Immature natural killer cell (primary cell): ENCODE data around the gene APMAP. TPM values are rescaled to one million over a fixed set of nuclear protein-coding genes. Genes with fewer than 3 reads are reported as not detected.

ENCODE experiments used
- DNase-seq, 3 donors: peaks; one replicate each; pipeline ENCODE4 v3.0.0; 2022; ENCODE audit warnings: mixed read lengths in 1 of 3
- H3K27ac Mint-ChIP-seq, 6 donors: one replicate each; pipeline ENCODE4 v1.8.0; 2020; ENCODE audit warnings: mixed read lengths in 6 of 6, mild to moderate bottlenecking in 5 of 6, inconsistent platforms in 4 of 6, moderate library complexity in 3 of 6
- H3K27me3 Mint-ChIP-seq, 3 donors: one replicate each; pipeline ENCODE4 v1.8.0; 2020 to 2021; ENCODE audit warnings: low read depth in 3 of 3, mild to moderate bottlenecking in 3 of 3, mixed read lengths in 3 of 3, moderate library complexity in 3 of 3, inconsistent platforms in 1 of 3
- H3K36me3 Mint-ChIP-seq, 3 donors: one replicate each; pipeline ENCODE4 v1.8.0; 2020; ENCODE audit warnings: mixed read lengths in 3 of 3, inconsistent platforms in 2 of 3, mild to moderate bottlenecking in 2 of 3
- H3K4me1 Mint-ChIP-seq, 2 donors: one replicate each; pipeline ENCODE4 v1.8.0; 2020; ENCODE audit warnings: inconsistent platforms in 2 of 2, mild to moderate bottlenecking in 2 of 2, mixed read lengths in 2 of 2, moderate library complexity in 1 of 2
- H3K4me3 Mint-ChIP-seq, 5 donors: one replicate each; pipeline ENCODE4 v1.8.0; 2020; ENCODE audit warnings: mild to moderate bottlenecking in 5 of 5, mixed read lengths in 5 of 5, inconsistent platforms in 3 of 5, moderate library complexity in 3 of 5
- H3K9me3 Mint-ChIP-seq, 6 donors: one replicate each; pipeline ENCODE4 v1.8.0; 2020; ENCODE audit warnings: mild to moderate bottlenecking in 6 of 6, mixed read lengths in 6 of 6, inconsistent platforms in 4 of 6, moderate library complexity in 3 of 6
- polyA plus RNA-seq, 3 donors: library from polyadenylated mRNA; unstranded; fragments of 300-500 nt; fragmentation: Illumina TruSeq; gene quantifications; one replicate each; pipeline ENCODE4 v1.2.3, GENCODE V29; 2021

Gene APMAP
- polyA plus RNA-seq, 3 donors from 2014 or later, result 649 to 1,111 (median 667) TPM

GRCh38 chr20:24960861-24961260 is 31.7 kb downstream of the APMAP start:
- peak overlapping the region; percentile 98 to 100 (median 100) for H3K27ac Mint-ChIP-seq
- H3K4me3 Mint-ChIP-seq, result peak overlapping the region; percentile 81 to 89 (median 83)
- peaks cover 97 to 98% of the 10 kb centered on the region in 2 donors for H3K4me1 Mint-ChIP-seq
- DNase-seq, result peak; percentile 85 to 89 (median 88)
- no peaks in the 10 kb centered on the region for H3K9me3 Mint-ChIP-seq
- H3K27me3 Mint-ChIP-seq, result peaks cover 52 to 79% (median 53%) of the 10 kb centered on the region in 3 donors
- H3K36me3 Mint-ChIP-seq, result peaks cover 56 to 81% (median 68%) of the 10 kb centered on the region in 3 donors

GRCh38 chr20:24960302-24960801 is 32.2 kb downstream of the APMAP start:
- H3K4me1 Mint-ChIP-seq, result peaks cover 97 to 98% of the 10 kb centered on the region in 2 donors
- H3K36me3 Mint-ChIP-seq, result peaks cover 55 to 80% (median 65%) of the 10 kb centered on the region in 3 donors
- peak overlapping the region; percentile 98 to 100 (median 100) for H3K27ac Mint-ChIP-seq
- peaks cover 53 to 80% (median 54%) of the 10 kb centered on the region in 3 donors for H3K27me3 Mint-ChIP-seq
- no peak for DNase-seq
- H3K4me3 Mint-ChIP-seq, result peak overlapping the region; percentile 81 to 89 (median 83)
- no peaks in the 10 kb centered on the region for H3K9me3 Mint-ChIP-seq

DNA sequence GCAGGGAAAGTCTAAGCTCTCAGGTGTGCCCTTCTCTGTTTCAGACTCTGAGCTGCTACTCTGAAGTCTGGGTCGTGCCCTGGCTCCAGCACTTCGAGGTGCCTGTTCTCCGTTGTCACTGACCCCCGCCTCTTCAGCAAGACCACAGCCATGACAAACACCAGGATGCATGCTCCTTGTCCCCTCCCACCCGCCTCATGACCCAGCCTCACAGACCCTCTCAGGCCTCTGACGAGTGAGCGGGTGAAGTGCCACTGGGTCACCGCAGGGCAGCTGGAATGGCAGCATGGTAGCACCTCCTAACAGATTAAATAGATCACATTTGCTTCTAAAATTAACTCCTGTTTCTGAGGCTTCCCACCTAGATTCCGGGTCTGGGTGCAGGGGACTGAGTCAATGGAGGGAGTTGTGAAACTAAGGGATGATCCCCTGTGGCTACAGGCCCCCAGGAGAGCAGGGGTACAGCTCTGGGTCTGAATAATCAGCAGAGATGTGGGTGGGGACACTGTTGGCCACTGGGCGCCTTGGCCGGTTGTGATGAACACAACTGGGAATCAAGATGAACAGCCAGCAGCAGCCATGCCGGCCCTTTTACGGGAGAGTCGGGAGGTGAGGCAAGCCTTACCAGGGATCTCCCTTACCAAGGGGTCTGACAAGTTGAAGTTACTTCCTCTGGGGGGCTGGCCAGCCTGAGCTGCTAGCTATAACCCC is 32.8 kb downstream of the APMAP start:
- peak; percentile 51 to 79 (median 74) for DNase-seq
- Mint-ChIP-seq H3K27ac (peak overlapping the region; percentile 98 to 100 (median 100)), H3K4me3 (peak overlapping the region; percentile 68 to 89 (median 75)), H3K4me1 (peaks cover 97 to 98% of the 10 kb centered on the region in 2 donors), H3K36me3 (peaks cover 54 to 80% (median 64%) of the 10 kb centered on the region in 3 donors), H3K27me3 (peaks cover 59 to 81% (median 60%) of the 10 kb centered on the region in 3 donors), H3K9me3 (no peaks in the 10 kb centered on the region)

- no peak for DNase-seq
- peak overlapping the region; percentile 98 to 100 (median 100) for H3K27ac Mint-ChIP-seq
These were observed 33.8 kb downstream of the APMAP start for GRCh38 chr20:24958506-24959385.

DNA sequence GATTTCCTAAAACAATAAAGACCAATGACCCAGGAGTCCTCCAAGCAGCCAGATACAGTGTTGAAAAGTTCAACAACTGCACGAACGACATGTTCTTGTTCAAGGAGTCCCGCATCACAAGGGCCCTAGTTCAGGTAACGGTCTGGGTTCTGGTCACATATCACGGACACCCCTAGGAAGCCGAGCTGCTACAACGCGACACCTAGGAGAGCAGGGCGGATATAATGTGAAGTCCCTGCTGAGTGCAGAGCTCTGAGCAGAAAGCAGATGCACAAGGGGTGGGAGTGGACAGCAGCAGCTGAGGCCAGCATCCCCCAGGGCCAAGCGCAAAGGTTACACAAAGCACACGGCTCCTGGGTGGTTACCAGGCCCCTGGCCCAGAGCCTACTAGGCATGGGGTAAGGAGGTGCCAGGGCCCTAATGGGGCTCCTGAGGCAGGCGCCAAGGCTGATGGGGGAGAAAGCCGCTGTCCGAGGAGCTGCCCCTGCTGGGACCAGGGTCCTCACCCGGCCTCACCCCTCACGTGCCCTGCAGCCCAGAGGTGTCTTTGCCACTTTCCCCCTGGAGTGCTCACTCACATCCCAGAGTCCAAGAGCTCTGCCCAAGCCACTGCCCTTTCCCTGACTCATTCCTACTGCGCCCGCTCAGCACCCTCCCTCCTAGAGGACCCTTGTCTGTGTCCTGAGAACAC is 35.1 kb downstream of the APMAP start:
- no peak for DNase-seq
- H3K4me3 Mint-ChIP-seq, result peak overlapping the region; percentile 57 to 68 (median 62)

More at GRCh38 chr20:24958506-24959385, 33.8 kb downstream of the APMAP start:
- Mint-ChIP-seq H3K27me3 (peaks cover 58 to 83% (median 68%) of the 10 kb centered on the region in 3 donors), H3K4me3 (peak overlapping the region; percentile 68 to 89 (median 75)), H3K4me1 (peaks cover 97% of the 10 kb centered on the region in 2 donors), H3K36me3 (peaks cover 53 to 81% (median 65%) of the 10 kb centered on the region in 3 donors), H3K9me3 (no peaks in the 10 kb centered on the region)

DNA sequence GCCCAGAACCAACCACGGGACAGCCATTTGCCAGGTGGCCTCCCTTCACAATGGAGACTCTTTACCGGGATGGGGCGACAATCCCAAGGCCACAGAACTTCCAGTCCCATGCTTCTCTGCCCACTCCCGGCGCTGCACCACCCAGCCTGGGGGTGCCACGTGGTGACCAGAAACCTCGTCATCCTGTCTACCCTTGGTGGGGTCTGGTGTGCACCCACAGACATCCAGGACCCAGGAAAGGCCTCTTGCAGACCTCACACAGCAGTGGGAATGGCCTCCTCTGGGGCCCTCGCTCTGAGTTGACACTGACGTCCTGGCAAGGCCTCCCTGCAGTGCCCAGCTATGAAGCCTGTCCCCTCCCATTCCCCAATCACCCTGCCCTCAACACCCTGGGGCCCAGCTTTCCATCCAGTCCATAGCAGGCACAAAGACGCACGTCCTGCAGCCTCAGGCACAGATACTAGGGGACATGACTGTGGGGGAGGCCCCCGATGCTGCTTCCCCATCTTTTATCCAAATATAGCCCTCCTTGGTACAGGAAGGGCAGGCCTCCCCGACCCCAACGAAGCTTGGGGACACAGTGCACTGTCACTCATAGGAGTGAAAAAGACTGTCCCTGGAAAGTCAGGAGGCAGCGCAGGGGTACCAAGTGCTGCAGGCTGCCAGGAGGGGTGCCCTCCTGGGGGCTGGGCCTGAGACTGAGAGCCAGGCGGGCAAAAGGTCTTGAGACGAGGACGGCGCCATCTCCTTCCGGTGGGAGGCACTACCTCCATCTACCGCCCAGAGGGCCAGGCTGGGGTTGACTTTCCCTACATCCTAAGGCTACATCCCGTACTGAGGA is 36.3 kb downstream of the APMAP start:
- Mint-ChIP-seq H3K9me3 (no peaks in the 10 kb centered on the region), H3K4me1 (peaks cover 97% of the 10 kb centered on the region in 2 donors), H3K27ac (peak overlapping the region; percentile 95 to 100 (median 98)), H3K27me3 (peaks cover 57 to 90% (median 80%) of the 10 kb centered on the region in 3 donors), H3K36me3 (peaks cover 43 to 75% (median 55%) of the 10 kb centered on the region in 3 donors), H3K4me3 (peak overlapping the region; percentile 70 to 83 (median 80))
- DNase-seq, result peak in 1 of 3 donors; percentile 30

More for the DNA sequence above, 35.1 kb downstream of the APMAP start:
- Mint-ChIP-seq H3K36me3 (peaks cover 44 to 76% (median 56%) of the 10 kb centered on the region in 3 donors), H3K4me1 (peaks cover 97% of the 10 kb centered on the region in 2 donors), H3K27me3 (peaks cover 61 to 90% (median 78%) of the 10 kb centered on the region in 3 donors), H3K9me3 (no peaks in the 10 kb centered on the region), H3K27ac (peak overlapping the region; percentile 98 to 100 (median 100))

DNA sequence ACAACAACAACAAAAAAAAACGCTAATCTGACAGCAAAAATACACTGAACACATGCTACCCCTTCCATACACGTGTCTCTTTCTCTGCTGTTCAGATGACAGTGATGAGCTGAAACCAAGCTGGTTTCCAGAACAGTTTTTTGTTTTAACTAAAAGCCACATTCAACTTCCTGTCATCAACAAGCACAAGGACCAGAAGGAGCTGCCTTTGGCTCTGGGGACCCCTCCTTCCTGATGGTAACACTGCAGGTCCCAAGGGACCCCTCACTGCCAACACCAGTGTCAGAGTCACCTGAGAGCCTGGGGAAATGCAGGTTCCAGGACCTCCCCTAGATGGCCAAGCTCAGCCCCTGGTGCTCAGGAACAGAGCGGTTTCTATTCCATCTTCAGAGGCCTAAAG is 37.5 kb downstream of the APMAP start:
- Mint-ChIP-seq H3K4me3 (peak overlapping the region; percentile 70 to 83 (median 82)), H3K4me1 (peaks cover 91% of the 10 kb centered on the region in 2 donors), H3K36me3 (peaks cover 38 to 75% (median 54%) of the 10 kb centered on the region in 3 donors), H3K27me3 (peaks cover 51 to 92% (median 80%) of the 10 kb centered on the region in 3 donors), H3K9me3 (no peaks in the 10 kb centered on the region), H3K27ac (peak overlapping the region; percentile 95 to 100 (median 98))
- peak; percentile 69 to 76 (median 71) for DNase-seq

GRCh38 chr20:24954566-24954965 is 38.0 kb downstream of the APMAP start:
- Mint-ChIP-seq H3K9me3 (no peaks in the 10 kb centered on the region), H3K36me3 (peaks cover 34 to 70% (median 54%) of the 10 kb centered on the region in 3 donors), H3K4me1 (peaks cover 86 to 87% of the 10 kb centered on the region in 2 donors), H3K4me3 (peak overlapping the region; percentile 96 to 99 (median 98)), H3K27ac (peak overlapping the region; percentile 98 to 100 (median 99)), H3K27me3 (peaks cover 51 to 92% (median 80%) of the 10 kb centered on the region in 3 donors)
- DNase-seq, result no peak

- Mint-ChIP-seq H3K36me3 (peaks cover 34 to 66% (median 50%) of the 10 kb centered on the region in 3 donors), H3K27me3 (peaks cover 51 to 93% (median 81%) of the 10 kb centered on the region in 3 donors), H3K27ac (peak overlapping the region; percentile 98 to 100 (median 99)), H3K4me1 (peaks cover 82% of the 10 kb centered on the region in 2 donors), H3K9me3 (no peaks in the 10 kb centered on the region), H3K4me3 (peak overlapping the region; percentile 96 to 99 (median 98))
- DNase-seq, result no peak
These were observed 38.4 kb downstream of the APMAP start for GRCh38 chr20:24954151-24954550.

DNA sequence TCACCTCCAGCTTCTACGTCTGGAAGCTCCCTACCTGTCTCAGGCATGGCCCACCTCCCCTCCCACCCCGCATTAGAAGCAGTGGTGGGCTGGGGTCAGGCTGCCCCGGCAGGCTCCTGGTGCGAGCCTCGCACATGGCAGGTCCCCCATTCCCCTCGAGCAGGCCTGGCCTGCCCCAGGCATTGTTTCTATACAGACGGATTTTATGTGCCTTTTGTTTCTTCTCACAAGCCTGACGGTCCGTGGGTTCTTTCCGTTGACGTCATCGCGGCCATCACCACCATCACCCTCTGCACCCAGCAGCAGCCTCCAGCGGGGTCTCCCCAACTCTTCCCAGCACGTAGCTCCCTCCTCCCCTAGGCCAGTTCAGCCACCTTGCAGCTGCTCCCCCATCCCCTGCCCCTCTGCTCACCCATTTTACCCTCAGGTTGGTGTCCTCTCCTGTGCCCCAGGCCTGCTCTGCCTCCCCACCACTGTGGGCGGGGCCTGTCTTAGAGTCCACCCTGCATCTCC is 38.9 kb downstream of the APMAP start:
- peak overlapping the region; percentile 96 to 99 (median 98) for H3K4me3 Mint-ChIP-seq
- H3K27me3 Mint-ChIP-seq, result peaks cover 56 to 94% (median 86%) of the 10 kb centered on the region in 3 donors
- H3K36me3 Mint-ChIP-seq, result peaks cover 34 to 61% (median 47%) of the 10 kb centered on the region in 3 donors
- H3K4me1 Mint-ChIP-seq, result peaks cover 79 to 80% of the 10 kb centered on the region in 2 donors
- H3K9me3 Mint-ChIP-seq, result peaks cover 0 to 1% (median 0%) of the 10 kb centered on the region in 6 donors
- DNase-seq, result peak; percentile 81 to 90 (median 83)
- H3K27ac Mint-ChIP-seq, result peak overlapping the region; percentile 98 to 100 (median 99)

- peaks cover 0 to 3% (median 0%) of the 10 kb centered on the region in 6 donors for H3K9me3 Mint-ChIP-seq
- H3K4me3 Mint-ChIP-seq, result peak overlapping the region; percentile 96 to 99 (median 98)
- DNase-seq, result peak in 1 of 3 donors; percentile 41
- peak overlapping the region; percentile 98 to 100 (median 99) for H3K27ac Mint-ChIP-seq
- H3K36me3 Mint-ChIP-seq, result peaks cover 34 to 58% (median 45%) of the 10 kb centered on the region in 3 donors
- H3K27me3 Mint-ChIP-seq, result peaks cover 57 to 94% (median 86%) of the 10 kb centered on the region in 3 donors
- peaks cover 79 to 80% of the 10 kb centered on the region in 2 donors for H3K4me1 Mint-ChIP-seq
These were observed 39.4 kb downstream of the APMAP start for GRCh38 chr20:24953209-24953575.
